Head of caudate nucleus (tissue), 42 donors: ENCODE results near the gene MEIKIN.

Source experiments
- DNase-seq, 42 donors: peaks; one replicate each; pipeline versions ENCODE4 v3.0.0 to v3.0.0-alpha.2; 2020 to 2021; ENCODE audit warnings: mixed read lengths in 7 of 42
- intact Hi-C: fragments of 100-400 bp; cut with DNase I; formaldehyde crosslinking; loops from one replicate; pipeline ENCODE4 v1.15.0; 2022

MEIKIN gene, protein sequence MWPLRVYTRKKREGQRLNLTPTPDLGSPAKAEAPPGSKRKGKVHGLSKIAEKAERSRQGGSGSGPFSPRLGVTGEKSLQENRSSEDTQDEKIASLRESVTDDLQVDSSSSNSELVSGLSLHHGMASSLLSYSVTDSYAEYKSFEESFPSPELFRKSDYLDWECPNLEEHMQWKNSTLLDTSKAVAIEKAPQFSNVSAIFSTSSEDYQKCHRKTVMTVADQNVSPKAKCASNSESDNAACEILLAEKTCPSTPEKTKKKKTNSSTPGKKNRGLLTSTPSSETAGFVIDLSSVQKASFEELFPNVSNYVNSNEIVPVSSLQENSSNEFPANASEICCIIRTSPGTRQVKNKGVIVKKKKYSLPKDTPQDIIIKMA

DNA sequence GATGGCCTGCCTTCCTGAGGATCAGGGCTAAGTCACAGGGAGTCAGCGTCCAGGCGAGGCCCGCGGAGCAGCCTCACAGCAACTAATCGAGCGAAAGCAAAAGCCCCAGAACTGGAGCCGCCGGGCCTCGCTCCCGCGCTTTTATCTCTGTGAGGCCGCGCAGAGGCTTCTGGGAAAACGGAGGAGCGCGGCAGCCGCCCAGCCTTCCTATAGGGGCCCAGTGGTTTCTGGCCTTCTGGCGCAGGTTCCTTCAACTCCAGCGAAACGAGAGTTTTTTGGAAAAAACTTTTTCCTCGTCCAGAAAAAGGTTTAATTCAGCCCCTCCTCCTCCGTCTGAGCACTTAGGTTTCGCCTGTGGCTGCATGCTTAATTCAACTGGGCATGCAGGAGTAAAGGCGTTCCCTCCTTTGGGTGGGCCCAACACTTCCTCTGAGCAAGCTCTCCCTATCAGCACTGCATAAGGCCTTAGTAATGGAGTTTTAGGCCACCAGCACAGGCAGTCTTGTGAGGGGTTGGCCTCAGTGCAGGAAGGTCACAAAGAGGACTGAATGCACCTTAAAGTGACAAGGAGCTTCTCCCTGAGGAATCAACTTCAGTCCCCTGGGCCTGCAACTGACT, at the start of gene MEIKIN:
MEIKIN (minus strand) TSS at position 113 of the 618 bp plus-strand sequence. CDS start 158 bp downstream, outside the sequence.
- no peak for DNase-seq
- intact Hi-C loops = no loop called here

DNA sequence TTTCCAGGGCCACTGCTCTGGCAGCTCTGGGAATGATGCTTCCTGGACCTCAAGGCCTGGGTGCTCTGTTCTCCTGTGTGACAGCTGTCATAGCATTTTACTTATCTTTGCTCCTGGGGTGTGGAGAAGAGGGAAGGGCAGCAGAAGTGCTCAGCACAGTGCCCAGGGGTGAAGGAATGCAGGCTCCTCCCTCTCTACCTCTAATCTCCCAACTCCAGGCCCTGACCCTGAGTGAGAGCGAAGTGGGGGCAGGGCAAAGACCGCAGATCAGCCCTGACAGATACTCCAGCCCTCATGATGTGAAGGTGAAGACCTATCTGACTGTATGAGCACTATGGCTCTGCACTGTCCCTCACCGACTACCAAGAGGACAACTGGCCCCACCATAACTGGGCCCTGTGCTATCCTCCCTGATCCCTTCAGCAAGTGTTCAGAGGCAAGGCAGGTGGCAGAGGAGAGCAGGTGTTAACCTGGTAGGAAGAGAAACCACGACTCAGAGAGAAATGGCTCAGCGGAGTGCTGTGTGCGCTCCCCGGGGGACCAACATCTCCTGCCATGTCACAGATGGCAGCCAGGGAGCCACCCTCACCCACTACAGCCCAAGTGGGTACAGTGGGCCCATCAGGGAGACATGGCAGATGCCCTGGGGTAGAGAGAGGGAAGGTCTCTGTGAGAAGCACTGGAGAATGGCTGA, 49.2 kb upstream of the MEIKIN start:
- intact Hi-C loops = no loop called here
- no peak for DNase-seq

DNA sequence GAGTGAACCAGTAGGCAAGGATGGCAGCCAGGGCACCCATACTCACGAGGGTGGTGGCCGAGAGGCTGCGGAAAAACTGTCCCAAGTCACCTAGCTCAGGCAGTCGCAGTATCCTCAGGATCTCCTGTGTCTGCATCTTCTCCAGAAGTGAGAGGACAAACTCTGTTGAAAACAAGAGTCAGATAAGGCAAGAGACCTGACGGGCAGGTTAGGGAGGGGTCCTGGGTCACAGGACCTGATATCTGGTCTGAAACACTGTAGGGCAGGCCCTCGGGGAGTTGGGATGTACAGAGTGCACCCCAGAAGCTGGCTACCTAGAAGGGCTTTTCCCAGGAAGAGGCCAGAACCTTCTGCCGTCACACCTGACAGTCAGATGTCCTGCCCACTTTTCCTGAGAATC, 48.6 kb upstream of the MEIKIN start:
- intact Hi-C loops = no loop called here

DNA sequence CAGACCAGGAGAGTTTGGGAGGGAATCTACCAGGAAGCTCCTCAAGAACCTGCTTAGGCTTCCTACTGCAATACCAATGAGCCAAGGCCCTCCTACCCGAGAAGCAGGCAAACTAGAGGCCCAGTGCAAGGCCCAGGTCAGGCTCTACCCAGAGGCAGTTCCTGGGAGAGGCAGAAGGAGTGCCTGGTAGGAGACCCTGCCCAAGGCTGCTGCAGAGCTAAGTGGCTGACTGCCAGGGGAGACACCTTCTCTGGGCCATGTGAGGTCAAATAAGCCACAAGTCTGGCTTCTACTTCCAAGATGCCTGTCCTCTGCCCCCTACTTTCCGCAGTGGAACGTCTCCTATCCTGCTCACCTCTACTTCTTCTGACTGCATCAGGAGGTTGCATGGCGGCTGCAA, 48.2 kb upstream of the MEIKIN start:
- intact Hi-C loops = no loop called here
- DNase-seq = no peak

More for the DNA sequence above, 48.6 kb upstream of the MEIKIN start:
- no peak for DNase-seq

DNA sequence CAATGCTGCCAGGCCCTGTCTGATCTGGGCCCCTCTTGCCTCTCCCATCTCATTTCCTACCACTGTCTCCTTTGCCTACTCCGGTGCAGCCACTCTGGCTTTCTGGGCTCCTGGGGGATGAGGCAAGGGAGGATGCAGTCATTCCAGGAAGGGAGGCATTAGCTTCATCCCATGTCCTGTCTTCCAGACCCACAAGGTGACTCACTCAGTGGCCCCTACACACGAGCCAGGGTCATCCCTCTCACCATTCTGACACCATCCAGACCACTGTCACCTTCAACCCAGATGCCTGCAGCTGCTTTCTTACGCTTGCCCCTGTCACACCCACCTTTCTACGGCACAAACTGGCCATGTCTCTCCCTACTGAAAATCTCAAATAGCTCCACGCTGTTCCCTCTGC, 46.9 kb upstream of the MEIKIN start:
- intact Hi-C loops = no loop called here
- no peak for DNase-seq

DNA sequence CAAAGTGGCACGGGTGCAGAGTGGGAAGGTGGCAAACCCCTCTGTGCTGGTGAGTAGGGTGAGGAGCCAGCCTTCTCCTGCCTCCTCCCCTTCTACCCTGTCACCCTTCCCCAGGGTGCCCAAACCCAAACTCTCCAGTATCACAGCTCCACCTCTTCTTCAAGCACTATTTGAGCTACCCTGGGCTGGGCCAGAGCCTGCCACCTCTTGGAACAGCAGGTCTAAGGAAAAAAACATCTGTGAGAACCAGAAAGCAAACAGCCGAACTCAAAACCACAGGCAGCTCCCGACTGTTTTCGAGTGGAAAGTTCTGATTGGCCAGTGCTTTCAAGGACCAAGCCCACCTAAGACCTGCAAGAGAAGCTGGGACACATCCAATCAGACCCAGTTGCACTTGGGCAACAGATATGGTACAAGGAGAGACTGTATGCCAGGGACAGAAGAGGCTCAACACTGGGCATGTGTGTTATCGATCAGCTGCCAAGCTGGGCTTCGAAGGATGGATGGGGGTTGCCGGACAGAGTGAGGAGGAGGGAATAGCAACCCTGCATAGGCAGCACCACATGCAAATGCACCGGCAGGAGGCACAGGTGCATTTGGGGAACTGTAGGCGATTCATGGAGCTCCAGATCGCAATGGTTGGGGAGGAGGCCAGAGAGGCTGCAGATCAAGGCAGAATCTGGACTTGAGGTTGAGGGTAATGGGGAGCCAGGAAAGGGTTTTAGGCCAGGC, 46.3 kb upstream of the MEIKIN start:
- intact Hi-C loops = no loop called here
- no peak for DNase-seq

DNA sequence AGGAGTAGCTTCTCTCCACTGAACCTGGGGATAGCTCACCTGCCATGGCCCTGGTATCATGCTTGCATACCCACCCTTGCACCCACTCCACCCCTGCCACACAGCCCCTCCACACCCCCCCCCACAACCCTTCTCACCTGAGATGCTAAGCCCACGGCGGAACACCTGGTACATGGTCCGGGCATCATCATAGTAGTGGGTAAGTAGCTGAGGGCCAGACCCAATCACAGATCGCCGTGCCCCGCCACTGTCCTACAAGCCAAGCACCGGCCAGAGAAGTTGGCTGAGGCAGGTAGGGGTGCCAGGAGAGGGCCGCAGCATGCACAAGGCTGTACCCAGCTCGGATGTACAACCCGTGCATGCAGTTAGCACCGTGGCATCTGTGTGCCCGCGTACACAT, 45.3 kb upstream of the MEIKIN start:
- intact Hi-C loops = no loop called here

DNA sequence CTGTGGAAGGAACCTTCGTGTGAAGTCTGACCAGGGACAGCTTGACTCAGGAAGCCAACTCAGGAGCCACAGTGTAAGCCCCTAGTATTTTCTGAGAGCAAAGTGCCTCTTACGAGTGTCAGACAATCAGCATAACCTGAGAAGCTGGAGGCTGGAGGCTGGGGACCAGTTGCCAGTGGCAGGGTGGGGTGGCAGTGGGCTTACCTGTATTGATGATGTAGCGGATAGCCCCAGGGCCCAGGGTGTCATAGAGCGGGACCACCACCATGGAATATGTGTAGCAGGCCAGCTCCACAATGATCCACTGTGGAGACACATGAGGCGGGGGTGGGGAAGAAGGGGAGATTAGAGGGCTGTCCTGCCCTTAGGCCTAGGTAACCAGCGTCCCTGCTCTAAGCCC, 43.1 kb upstream of the MEIKIN start:
- intact Hi-C loops = no loop called here

More for the DNA sequence above, 45.3 kb upstream of the MEIKIN start:
- DNase-seq = no peak

DNA sequence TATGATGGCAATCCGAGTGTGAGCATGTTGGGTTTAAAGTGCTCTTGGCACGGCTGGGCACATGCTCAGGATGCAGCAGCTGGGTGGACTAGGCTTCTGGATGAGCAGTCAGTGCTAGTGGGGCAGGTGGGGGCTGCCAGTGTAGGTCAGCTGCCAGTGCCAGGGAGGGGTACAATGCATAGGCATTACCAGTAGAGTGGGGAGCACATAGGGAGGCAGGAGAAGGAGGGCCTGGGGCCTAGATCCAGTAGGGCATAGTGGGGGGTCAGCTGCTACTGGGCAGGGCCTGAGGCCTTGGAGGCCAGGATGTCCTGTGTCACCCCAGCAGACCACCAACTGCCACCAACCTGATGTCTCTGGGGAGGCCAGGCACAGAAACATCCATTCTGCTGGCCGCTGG, 41.8 kb upstream of the MEIKIN start:
- intact Hi-C loops = no loop called here
- DNase-seq = no peak

More for the DNA sequence above, 43.1 kb upstream of the MEIKIN start:
- DNase-seq = no peak

DNA sequence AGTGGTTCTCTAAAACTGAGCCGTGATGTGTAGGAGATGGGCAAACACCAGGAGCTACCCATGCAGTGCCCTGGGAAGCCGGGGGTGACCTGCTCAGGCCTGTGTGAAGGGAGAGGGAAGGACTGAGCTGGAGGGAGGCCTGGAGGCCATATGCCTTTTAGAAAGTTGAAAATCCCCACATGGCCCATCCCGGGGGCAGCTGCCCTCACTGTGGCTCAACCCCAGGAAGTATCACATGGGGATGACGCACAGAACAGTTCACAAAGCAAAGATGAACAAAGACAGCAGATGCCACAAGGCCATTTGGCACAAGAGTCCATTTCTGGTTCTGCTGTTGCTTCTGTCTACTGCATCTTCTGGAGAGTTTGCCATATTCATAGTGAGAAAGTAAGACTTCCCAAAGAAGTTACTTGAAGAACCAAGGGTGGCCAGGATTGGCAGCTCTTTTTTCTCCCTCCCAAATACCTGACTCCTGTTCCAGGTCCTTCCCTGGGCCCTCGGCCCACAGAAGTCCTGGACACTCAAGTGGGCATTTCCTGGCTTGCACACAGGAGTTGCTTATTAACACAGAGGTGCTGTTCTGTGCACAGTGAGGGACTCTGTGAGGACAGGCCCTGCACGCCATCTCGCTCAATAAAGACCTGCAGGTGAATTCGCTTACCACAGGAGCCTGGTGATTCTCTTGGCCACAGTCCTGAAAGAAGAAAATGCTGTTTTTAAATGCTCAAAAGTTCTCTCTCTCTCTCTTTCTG, 40.9 kb upstream of the MEIKIN start:
- DNase-seq = peak in 33 of 42 donors; percentile 21 to 92 (median 62)
- intact Hi-C loops = no loop called here

DNA sequence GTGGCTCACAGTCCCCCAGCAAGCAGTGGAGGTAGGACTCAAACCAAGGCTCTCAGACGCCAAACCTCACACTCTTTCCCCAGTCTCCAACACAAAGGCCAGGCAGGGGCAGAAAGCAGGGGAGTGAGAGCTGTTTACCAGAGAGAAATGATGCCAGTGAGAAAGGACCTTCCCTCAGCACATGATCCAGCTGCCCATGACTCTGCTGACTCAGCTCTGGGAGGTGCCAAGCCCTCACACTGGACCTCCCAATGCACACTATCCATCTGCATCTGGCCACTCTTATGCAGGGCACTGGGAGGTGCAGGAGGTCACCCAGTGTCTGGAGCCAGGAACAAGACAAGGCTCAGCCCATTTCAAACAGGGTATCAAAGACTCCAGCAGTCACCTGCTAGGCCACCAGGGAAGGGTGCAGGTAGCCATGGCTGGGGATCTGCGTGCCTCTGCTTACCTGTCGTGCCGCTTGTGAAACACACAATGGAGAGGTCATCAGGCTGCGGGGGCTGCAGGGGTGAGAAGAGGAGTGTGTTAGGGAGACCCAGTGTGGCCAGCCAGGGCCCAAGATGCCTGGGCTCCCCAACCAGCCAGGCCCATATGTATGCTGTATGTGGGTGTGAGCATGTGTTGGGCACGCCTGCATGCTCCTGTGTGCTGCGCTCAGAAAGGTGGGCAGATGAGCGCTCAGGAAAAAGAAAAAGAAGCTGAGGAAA, 39.6 kb upstream of the MEIKIN start:
- intact Hi-C loops = no loop called here
- peak in 28 of 42 donors; percentile 9 to 90 (median 50) for DNase-seq

DNA sequence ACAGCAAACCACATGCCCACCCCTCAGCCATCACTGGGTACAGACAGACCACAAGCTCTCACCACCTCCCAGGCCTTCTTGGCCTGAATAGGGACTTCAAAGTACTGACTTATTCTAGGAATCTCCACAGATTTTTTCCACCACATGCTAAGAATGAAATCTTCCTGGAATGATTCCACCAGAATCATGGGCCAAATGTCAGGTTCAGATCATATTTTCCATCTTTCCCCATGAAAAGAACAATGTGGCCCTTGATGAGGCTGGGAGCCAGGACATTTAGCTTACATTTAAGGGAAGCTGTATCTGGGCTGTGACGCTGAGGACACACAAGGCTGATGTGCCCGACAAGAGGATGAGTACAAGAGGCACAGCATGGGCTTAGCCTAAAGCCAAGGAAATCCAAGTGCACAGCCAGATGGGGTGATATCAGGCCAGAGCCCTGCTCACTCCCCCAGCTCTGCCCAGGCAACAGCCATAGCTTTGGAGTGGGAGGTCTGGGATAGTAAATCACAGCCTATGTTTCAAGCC, 37.8 kb upstream of the MEIKIN start:
- no peak for DNase-seq
- intact Hi-C loops = no loop called here

DNA sequence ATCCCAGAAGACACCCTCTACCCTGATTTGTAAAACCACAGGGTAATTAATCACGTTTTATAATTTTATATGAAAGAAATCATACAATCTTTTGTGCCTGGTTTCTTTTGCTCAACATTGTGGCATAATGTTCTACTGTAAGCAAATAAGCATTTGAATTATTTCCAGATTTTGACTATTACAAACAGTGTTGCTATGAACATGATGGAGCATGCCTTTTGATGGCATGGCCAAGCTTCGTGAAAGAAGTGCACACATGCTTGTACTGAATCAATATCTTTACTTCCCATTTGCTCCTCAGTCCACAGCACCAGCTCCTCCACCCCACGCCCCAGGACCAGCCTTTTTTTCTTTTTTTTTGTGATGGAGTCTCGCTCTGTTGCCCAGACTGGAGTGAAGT, 36.1 kb upstream of the MEIKIN start:
- intact Hi-C loops = no loop called here
- no peak for DNase-seq

DNA sequence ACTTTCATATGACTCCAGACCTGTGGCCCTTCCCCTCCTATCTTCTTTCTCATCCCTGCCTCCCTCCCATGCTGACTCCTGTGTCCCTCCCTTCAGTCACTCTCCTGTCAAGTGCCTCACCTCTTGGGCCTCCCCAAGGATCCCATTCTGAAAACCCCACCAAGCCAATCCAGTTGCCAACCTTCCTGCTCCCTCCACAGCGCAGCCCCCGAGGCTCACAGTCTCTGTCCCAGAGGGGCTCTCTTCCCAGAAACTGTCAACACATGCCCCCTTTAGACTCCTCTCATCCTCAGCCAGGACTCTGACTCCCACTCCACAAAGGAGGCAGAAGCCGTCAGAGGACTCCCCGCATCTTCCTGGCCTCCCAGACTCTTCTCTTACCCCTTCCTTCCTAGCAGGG, 35.2 kb upstream of the MEIKIN start:
- intact Hi-C loops = no loop called here
- DNase-seq = peak in 2 of 42 donors; percentile 2 to 28

DNA sequence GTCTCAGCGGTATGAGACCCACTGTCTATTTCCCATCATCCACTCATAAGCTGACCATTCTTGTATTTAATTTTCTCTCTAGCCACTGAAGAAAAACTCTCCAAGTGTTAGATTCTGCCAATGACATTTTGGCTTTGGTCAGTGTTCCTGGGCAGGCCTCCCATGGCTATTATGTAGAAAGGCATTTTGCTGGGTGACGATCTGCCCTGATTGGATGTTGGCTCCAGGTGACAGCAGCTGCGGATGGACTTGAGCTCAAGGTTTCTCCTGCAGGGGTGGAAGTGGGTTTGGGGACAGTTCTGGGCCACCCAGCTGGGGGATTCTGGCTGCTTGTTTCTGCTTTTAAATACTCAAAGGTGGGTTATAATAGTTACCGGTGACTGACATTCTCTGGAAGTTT, 34.4 kb upstream of the MEIKIN start:
- peak in 11 of 42 donors; percentile 27 to 58 (median 40) for DNase-seq
- intact Hi-C loops = no loop called here

DNA sequence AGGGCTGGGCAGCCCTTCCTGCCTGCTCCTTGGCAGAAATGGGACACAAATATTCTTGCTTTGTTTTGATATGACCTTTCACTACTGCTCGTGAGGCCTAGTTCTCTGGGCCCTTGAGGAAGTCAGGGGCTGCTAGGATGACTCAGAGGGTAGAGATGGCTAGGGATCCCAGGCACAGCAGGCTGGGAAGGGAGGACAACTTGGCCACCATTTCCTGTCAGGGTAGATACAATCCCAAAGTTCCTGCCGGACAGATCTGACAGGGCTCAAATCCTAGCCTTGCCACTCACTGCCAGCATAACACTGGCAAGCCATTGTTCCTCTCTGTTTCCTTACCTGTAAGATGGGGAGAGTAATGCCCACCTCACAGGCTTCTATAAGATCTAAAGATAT, 31.7 kb upstream of the MEIKIN start:
- peak in 1 of 42 donors; percentile 3 for DNase-seq
- intact Hi-C loops = no loop called here

DNA sequence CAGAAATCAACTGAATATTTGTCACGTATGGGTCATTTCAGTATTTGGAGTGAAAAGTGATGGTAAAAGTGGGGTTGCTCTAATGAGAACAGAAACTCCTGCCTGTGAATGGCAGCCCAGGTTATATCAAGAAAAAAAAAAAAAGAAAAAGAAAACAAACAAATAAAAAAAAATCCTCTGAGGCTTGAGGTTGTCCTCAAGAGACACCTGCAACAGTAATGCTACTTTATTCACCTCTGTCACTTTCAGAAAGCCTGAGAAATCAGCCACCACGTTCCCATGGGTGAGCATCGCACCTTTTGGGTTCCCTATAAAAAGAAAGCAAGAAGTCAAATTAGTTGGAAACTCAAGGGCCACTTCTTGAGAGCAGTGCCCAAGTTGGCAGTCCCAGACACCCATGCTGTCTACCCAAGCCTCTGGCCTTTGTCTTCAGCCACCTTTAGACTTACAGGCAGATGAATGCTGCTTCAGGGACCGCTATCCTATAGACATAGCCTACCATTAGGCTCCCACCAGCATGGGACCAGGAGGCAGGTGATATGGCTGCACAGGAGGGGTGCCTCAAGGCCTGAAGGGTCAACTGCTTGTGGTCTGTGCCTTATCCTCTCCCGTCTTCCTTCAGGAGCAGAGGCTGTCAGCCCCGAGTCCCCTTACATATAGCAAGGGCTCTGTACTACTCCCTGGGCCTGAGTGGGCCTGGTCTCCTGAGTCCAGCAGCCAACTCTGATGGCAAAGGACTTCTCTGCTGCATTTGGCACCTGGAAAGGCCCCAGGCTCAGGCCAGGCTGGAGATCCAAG, 31.1 kb upstream of the MEIKIN start:
- intact Hi-C loops = no loop called here

More for the DNA sequence above, 31.1 kb upstream of the MEIKIN start:
- DNase-seq = peak in 4 of 42 donors; percentile 31 to 41 (median 36)
